Ovary (tissue), 9 donors: ENCODE measurements around the gene CLDN2. TPM values are rescaled to one million over a fixed set of nuclear protein-coding genes. Genes with fewer than 3 reads are reported as not detected.

ENCODE experiments used
- DNase-seq, 5 donors: peaks; one replicate each; pipeline ENCODE4 v3.0.0-alpha.2; 2019 to 2020
- H3K27ac ChIP-seq, 2 donors: fragments of 200-600 bp; one replicate each; pipeline versions ENCODE4 v1.5.1 to v1.8.0; 2019 to 2022
- H3K27me3 ChIP-seq: fragments of 200-600 bp; one replicate; pipeline ENCODE4 v1.8.0; 2022
- H3K36me3 ChIP-seq: fragments of 200-600 bp; sonication (generic); one replicate; pipeline ENCODE4 v1.5.1; 2019
- H3K4me1 ChIP-seq: one replicate; pipeline ENCODE4 v1.8.1; 2013; ENCODE audit warnings: mild to moderate bottlenecking, moderate library complexity; ENCODE audit not compliant: insufficient read depth
- H3K4me3 ChIP-seq: fragments of 200-600 bp; sonication (generic); one replicate; pipeline ENCODE4 v1.5.1; 2017
- H3K9me3 ChIP-seq, 2 donors: fragments of 200-600 bp in 1 of 2; sonication (generic) in 1 of 2; one replicate each; pipeline versions ENCODE4 v1.5.1 to v1.8.1; 2013 to 2019; ENCODE audit warnings: mild to moderate bottlenecking in 1 of 2, moderate library complexity in 1 of 2
- CTCF ChIP-seq, 3 donors: fragments of 450-650 bp in 2 of 3; fragments of 200-600 bp in 1 of 3; IDR thresholded peaks; one replicate each; pipeline versions ENCODE4 v1.5.1 to v1.8.0; 2016 to 2022; ENCODE audit warnings: antibody characterized with exemption in 3 of 3, mild to moderate bottlenecking in 1 of 3
- EP300 ChIP-seq: sonication (generic); formaldehyde crosslinking; IDR thresholded peaks from one replicate; pipeline ENCODE4 v1.6.1; 2017; ENCODE audit warnings: antibody characterized with exemption
- POLR2A ChIP-seq: fragments of 450-650 bp; IDR thresholded peaks from one replicate; pipeline ENCODE4 v1.6.1; 2017; ENCODE audit warnings: antibody characterized with exemption, mild to moderate bottlenecking, moderate library complexity
- WGBS, 3 donors: extraction: QIAGEN DNeasy Blood & Tissue Kit in 1 of 3; methylation state at CpG; one replicate each; pipeline versions ENCODE4 v1.1.5 to v1.1.7; 2013 to 2017; 5-methylcytosine and 5-hydroxymethylcytosine counted together
- intact Hi-C, 4 donors: fragments of 100-400 bp; cut with DNase I; formaldehyde crosslinking; loops; one replicate each; pipeline versions ENCODE4 v1.11.0 to v1.15.1; 2022 to 2023
- polyA plus RNA-seq, 2 donors: library from polyadenylated mRNA; stranded (reverse); fragments of 200-250 nt in 1 of 2; fragments of 350-450 nt in 1 of 2; fragmentation: Illumina TruSeq in 1 of 2; extraction: RNeasy Lipid Tissue Mini Kit (QIAGEN cat#74804) in 1 of 2; gene quantifications; one replicate each; pipeline ENCODE4 v1.2.3, GENCODE V29; 2013 to 2014
- total RNA-seq, 7 donors: library from RNA; depleted of rRNA in 2 of 7; stranded (reverse); fragments of >200 nt in 2 of 7; fragmentation: NEBNext Ultra II Directional in 3 of 7; extraction: Animal tissue kit (Norgen Biotek cat#: 25700) in 3 of 7; gene quantifications; one replicate each; pipeline versions ENCODE4 v1.1.0 to v1.2.4, GENCODE V29; 2016 to 2023
- donor health status: DM: no; HTN: no; CAD: no; lungs with moderate emphysema.
- donor health status: DM: no; HTN: no; CAD: no.
- donor health status: Bipolar disorder and iron deficiency.
- donor health status: DM: yes; HTN: yes; CAD: no.
- donor health status: DM: no; HTN: no; CAD: no.
- donor health status: DM: yes; HTN: yes; CAD: no.

Gene CLDN2
- total and polyA plus RNA-seq, 9 donors: 0.10 to 0.70 (median 0.47) TPM; not detected in 5

- no peaks in the 10 kb centered on the region for H3K36me3 ChIP-seq
- intact Hi-C loops: no loop called here
- H3K27ac ChIP-seq: no peak overlapping the region
- no peak for TF ChIP-seq CTCF (IDR thresholded peaks at IDR 0.05)
- no peak for TF ChIP-seq POLR2A
- TF ChIP-seq EP300: no peak
- no peak for DNase-seq
- no peaks in the 10 kb centered on the region for H3K27me3 ChIP-seq
- no peaks in the 10 kb centered on the region for H3K4me1 ChIP-seq
- H3K4me3 ChIP-seq: no peak overlapping the region
- H3K9me3 ChIP-seq: no peaks in the 10 kb centered on the region
- whole genome bisulfite sequencing, 3 donors: 80 to 91% (median 83%) methylated on average over 3 of the region's 3 CpGs
Measured at GRCh38 chrX:106946464-106946863, 26.3 kb downstream of the CLDN2 start.

- WGBS, 3 donors: 76 to 84% (median 77%) methylated on average over 3 of the region's 3 CpGs
- no peak overlapping the region for H3K4me3 ChIP-seq
- no peaks in the 10 kb centered on the region for H3K9me3 ChIP-seq
- no peak for TF ChIP-seq POLR2A
- no peak for TF ChIP-seq CTCF (IDR thresholded peaks at IDR 0.05)
- TF ChIP-seq EP300: no peak
- no peaks in the 10 kb centered on the region for H3K4me1 ChIP-seq
- no peak overlapping the region for H3K27ac ChIP-seq
- no peak for DNase-seq
- no peaks in the 10 kb centered on the region for H3K36me3 ChIP-seq
- H3K27me3 ChIP-seq: no peaks in the 10 kb centered on the region
- intact Hi-C loops: no loop called here
Measured at GRCh38 chrX:106948641-106949040, 28.4 kb downstream of the CLDN2 start.

GRCh38 chrX:106949366-106949765 is 29.2 kb downstream of the CLDN2 start:
- TF ChIP-seq EP300 (no peak), POLR2A (no peak), CTCF (IDR thresholded peaks at IDR 0.05) (no peak)
- intact Hi-C loops: no loop called here
- Histone ChIP-seq H3K4me3 (no peak overlapping the region), H3K27me3 (no peaks in the 10 kb centered on the region), H3K27ac (no peak overlapping the region), H3K9me3 (no peaks in the 10 kb centered on the region), H3K36me3 (no peaks in the 10 kb centered on the region), H3K4me1 (no peaks in the 10 kb centered on the region)
- no peak for DNase-seq
- WGBS, 3 donors: 62 to 75% (median 68%) methylated on average over 1 of the region's 1 CpG

GRCh38 chrX:106950381-106950780 is 30.2 kb downstream of the CLDN2 start:
- Histone ChIP-seq H3K9me3 (no peaks in the 10 kb centered on the region), H3K36me3 (no peaks in the 10 kb centered on the region), H3K27ac (no peak overlapping the region), H3K27me3 (no peaks in the 10 kb centered on the region), H3K4me1 (no peaks in the 10 kb centered on the region), H3K4me3 (no peak overlapping the region)
- intact Hi-C loops: no loop called here
- TF ChIP-seq CTCF (IDR thresholded peaks at IDR 0.05) (no peak), POLR2A (no peak), EP300 (no peak)
- WGBS, 3 donors: 41 to 53% (median 43%) methylated on average over 2 of the region's 2 CpGs
- DNase-seq: no peak

GRCh38 chrX:106951230-106951629 is 31.0 kb downstream of the CLDN2 start:
- Histone ChIP-seq H3K4me1 (no peaks in the 10 kb centered on the region), H3K27ac (no peak overlapping the region), H3K9me3 (no peaks in the 10 kb centered on the region), H3K36me3 (no peaks in the 10 kb centered on the region), H3K4me3 (no peak overlapping the region), H3K27me3 (no peaks in the 10 kb centered on the region)
- no peak for DNase-seq
- WGBS, 3 donors: 84 to 86% (median 86%) methylated on average over 6 of the region's 6 CpGs
- intact Hi-C loops: no loop called here
- TF ChIP-seq EP300 (no peak), CTCF (IDR thresholded peaks at IDR 0.05) (no peak), POLR2A (no peak)
